AG09309 (cell line): ENCODE data around the gene ZNF189.

Experiments
- DNase-seq: peaks from one replicate; pipeline ENCODE4 v3.0.0-alpha.2; 2010; ENCODE audit warnings: low read depth
- H3K4me3 ChIP-seq: 2 replicates; pipeline ENCODE4 v1.5.1; 2011; ENCODE audit warnings: mild to moderate bottlenecking, low read depth, low read length, moderate library complexity; ENCODE audit not compliant: control insufficient read depth
- TF ChIP-seq, protein P1 (sequence below): IDR thresholded peaks from 2 replicates; pipeline ENCODE4 v1.5.1; 2011; ENCODE audit warnings: mild to moderate bottlenecking, low read depth, low read length, inconsistent platforms; ENCODE audit not compliant: insufficient read depth, control insufficient read depth; ENCODE audit errors: missing control alignments

Gene ZNF189

DNA sequence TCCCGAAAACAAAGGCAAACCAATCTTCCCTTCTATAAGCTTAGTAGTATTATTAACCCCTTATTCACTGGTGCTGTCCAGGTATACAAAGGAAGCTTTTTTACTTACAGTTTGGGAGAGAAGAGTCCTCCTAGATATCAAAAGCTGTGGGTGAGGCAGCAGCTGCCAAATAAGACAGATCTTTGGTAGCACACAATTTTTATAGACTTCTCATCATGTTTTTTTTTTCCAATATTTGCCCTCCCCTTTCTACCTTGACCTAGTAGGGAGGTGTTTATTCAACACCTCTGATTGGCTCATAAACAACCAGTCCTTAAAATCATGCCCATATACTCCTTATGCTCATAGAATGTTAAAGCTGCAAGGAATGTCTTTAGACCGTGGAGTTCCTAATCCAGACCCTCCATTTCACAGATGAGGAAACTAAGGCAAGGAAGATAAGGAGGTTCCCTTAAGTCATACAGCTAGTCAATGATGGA, 37.0 kb downstream of the ZNF189 start, which contains the start of gene ALDOB:
ALDOB (minus strand) TSS at position 174 of the 479 bp plus-strand sequence. CDS start 4,887 bp downstream, outside the sequence.
- DNase-seq: no peak
- no peak within 1 kb of the TSS for H3K4me3 ChIP-seq
- TF ChIP-seq, protein P1, sequence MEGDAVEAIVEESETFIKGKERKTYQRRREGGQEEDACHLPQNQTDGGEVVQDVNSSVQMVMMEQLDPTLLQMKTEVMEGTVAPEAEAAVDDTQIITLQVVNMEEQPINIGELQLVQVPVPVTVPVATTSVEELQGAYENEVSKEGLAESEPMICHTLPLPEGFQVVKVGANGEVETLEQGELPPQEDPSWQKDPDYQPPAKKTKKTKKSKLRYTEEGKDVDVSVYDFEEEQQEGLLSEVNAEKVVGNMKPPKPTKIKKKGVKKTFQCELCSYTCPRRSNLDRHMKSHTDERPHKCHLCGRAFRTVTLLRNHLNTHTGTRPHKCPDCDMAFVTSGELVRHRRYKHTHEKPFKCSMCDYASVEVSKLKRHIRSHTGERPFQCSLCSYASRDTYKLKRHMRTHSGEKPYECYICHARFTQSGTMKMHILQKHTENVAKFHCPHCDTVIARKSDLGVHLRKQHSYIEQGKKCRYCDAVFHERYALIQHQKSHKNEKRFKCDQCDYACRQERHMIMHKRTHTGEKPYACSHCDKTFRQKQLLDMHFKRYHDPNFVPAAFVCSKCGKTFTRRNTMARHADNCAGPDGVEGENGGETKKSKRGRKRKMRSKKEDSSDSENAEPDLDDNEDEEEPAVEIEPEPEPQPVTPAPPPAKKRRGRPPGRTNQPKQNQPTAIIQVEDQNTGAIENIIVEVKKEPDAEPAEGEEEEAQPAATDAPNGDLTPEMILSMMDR: no peak

DNA sequence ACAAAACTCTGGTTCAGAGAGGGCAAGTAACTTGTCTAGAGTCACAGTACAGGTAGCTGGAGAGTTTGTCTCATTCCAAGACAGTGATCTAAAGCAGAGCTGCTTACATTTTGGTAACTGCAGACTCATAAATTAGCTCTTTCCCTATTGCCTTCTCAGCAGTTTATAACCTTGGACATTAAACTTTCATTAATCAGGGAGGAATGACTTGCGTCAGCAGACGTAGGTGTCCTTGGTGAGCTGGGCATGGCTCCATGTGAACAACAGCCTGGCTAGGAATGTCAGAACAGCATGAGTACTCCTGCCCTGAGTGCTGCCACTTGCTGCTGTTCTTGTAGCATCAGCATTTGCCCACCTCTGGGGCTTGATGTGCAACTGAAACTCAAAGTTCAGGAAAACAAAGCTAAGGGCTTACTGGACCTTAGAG, 39.2 kb downstream of the ZNF189 start:
- DNase-seq: no peak
- H3K4me3 ChIP-seq: no peak overlapping the region
- TF ChIP-seq, protein P1: no peak

DNA sequence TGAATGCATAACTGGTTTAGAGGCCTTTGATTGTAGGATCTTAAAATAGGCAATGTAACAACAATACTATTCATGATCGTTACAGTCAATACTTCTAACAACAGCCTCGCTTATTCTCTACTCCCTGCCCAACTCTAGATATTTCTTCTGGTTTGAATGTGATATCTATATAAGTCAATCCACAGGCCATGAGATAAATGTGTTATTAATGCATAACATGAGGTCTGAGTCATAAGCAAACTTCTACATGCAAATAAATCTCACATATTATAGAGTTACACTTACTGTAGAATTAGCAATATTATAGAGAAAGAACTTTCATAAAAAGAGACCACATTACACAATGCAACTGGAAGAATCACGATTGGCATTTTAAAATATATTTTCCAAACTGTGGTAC, 39.9 kb downstream of the ZNF189 start:
- no peak for DNase-seq
- TF ChIP-seq, protein P1: no peak
- H3K4me3 ChIP-seq: no peak overlapping the region

DNA sequence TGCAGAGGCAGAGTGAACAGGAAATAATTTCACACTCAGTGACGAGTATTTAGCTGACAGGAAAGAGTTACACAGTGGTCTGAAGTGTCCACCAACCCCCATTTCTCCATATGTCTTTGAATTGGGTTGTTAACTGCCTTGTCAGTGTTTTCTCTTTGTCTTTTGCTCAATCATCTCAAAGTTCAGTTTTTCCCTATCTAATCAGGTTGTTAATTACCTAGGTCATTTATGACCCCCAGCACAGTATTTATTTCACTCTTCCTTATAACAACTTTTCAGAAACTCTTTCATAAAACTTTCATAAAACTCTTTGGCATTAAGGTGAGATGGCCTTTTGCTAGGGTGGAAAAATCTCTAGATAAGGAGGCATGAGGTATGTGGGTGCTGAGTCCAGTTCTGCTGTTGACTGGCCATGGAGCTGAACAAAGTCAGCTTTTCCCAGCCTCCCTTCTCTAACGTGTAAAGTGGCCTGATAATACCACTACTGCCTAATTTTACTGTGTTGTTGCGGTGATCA, 42.1 kb downstream of the ZNF189 start:
- TF ChIP-seq, protein P1: no peak
- no peak for DNase-seq
- H3K4me3 ChIP-seq: no peak overlapping the region

DNA sequence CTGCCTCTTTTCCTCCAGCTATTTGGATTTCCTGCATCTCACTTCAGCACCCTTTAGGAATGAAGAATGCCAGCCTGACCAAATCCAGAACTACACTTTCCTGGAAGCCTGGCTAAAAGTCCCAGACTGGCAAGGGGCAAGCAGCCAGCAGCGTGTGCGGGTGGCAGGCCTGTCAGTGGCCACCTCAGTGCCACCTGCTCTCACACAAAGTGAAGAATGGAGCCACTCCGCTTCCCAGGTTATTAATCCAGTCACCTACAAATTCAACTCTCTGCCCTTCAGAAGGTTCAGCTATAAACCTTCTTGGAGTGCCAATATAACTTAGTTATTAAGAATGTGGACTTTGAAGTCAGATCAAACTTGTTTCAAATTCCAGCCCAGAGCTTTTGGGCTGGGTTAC, 43.7 kb downstream of the ZNF189 start:
- no peak overlapping the region for H3K4me3 ChIP-seq

DNA sequence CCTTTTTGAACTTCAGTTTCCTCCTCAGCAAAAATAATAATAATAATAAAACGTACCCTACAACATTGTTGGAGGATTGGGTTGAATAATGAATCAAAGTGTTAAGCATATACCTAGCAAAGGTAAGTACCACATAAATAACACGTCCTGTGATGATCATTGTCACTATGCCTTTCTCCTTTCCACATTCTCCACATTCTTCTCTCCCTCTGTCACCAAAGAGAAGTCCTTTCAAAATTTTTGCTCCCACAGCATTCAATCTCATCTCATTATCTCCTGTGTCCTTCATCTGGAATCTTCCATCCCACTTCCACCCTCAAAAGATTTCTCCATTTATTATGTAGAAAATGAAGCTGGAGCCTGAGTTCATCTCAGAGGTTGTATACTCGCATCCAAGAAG, 44.1 kb downstream of the ZNF189 start:
- TF ChIP-seq, protein P1: no peak
- no peak overlapping the region for H3K4me3 ChIP-seq
- no peak for DNase-seq

More for the DNA sequence above, 43.7 kb downstream of the ZNF189 start:
- no peak for DNase-seq
- TF ChIP-seq, protein P1: no peak

DNA sequence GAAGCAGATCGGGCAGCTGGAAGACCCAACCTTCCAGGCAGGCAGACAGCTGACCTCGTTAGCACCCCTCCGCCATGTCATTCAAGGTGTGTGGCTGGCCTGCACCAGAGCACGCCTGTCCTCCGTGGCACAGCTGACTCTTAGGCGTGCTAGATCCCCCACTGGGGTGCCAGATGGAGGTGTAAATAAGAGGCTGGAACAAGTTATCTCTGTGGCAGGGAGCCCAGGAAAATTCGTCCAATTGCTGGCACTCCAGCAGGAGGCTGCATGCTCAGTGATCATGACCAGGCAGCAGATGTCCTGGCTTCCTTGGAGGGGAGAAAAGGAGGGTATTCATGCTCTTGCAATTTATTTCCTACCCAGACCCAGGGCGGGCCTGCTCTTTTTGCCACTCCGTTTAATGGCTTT, 44.7 kb downstream of the ZNF189 start:
- no peak overlapping the region for H3K4me3 ChIP-seq
- TF ChIP-seq, protein P1: no peak
- no peak for DNase-seq
